HG02588 (cell line): ENCODE data around the gene MFAP3.
A peak's percentile ranks its signal among the peaks of the same experiment; 100 is the strongest.
"Not testable (repeated sequence)": the region's sequence is repeated elsewhere in the genome, so short reads cannot be mapped to it uniquely, and the experiment has no call there.

Source experiments
- ATAC-seq: cut with Tn5 transposase; IDR thresholded peaks from one replicate; pipeline ENCODE4 v1.9.1; 2021; ENCODE audit warnings: mild to moderate bottlenecking, moderate library complexity; ENCODE audit not compliant: unreplicated experiment

The MFAP3 gene

GRCh38 chr5:154049636-154050035 is 10.9 kb downstream of the MFAP3 start:
- no peak for ATAC-seq

GRCh38 chr5:154053468-154053867 is 14.7 kb downstream of the MFAP3 start:
- ATAC-seq: no peak

- no peak for ATAC-seq
Observed at GRCh38 chr5:154055201-154055600, 16.4 kb downstream of the MFAP3 start.

GRCh38 chr5:154058055-154059038 is 19.6 kb downstream of the MFAP3 start:
- ATAC-seq: peak; percentile 69

- peak; percentile 57 for ATAC-seq
Observed at GRCh38 chr5:154059039-154059430, 20.3 kb downstream of the MFAP3 start.

GRCh38 chr5:154059583-154059982 is 20.8 kb downstream of the MFAP3 start:
- no peak for ATAC-seq

- no peak for ATAC-seq
Observed at GRCh38 chr5:154060606-154061005, 21.8 kb downstream of the MFAP3 start.

GRCh38 chr5:154063372-154063771 is 24.6 kb downstream of the MFAP3 start:
- no peak for ATAC-seq

- ATAC-seq: no peak
Observed at GRCh38 chr5:154065971-154066370, 27.2 kb downstream of the MFAP3 start.

- not testable (repeated sequence) for ATAC-seq
Observed at GRCh38 chr5:154069854-154070253, 31.1 kb downstream of the MFAP3 start.

GRCh38 chr5:154071799-154072413 is 33.1 kb downstream of the MFAP3 start:
- ATAC-seq: no peak

- ATAC-seq: peak; percentile 96
Observed at GRCh38 chr5:154072414-154073171, 33.8 kb downstream of the MFAP3 start.

GRCh38 chr5:154076240-154076922 is 37.6 kb downstream of the MFAP3 start:
- no peak for ATAC-seq

GRCh38 chr5:154077696-154078095 is 38.9 kb downstream of the MFAP3 start:
- no peak for ATAC-seq

- no peak for ATAC-seq
Observed at GRCh38 chr5:154078272-154078671, 39.5 kb downstream of the MFAP3 start.

- ATAC-seq: no peak
Observed at GRCh38 chr5:154081246-154081645, 42.5 kb downstream of the MFAP3 start.

- ATAC-seq: no peak
Observed at GRCh38 chr5:154084062-154084639, 45.4 kb downstream of the MFAP3 start.

- no peak for ATAC-seq
Observed at GRCh38 chr5:154086146-154086545, 47.4 kb downstream of the MFAP3 start.

- no peak for ATAC-seq
Observed at GRCh38 chr5:154086641-154087040, 47.9 kb downstream of the MFAP3 start.

- no peak for ATAC-seq
Observed at GRCh38 chr5:154087260-154087659, 48.5 kb downstream of the MFAP3 start.
